H4 (cell line): ENCODE results near the gene TFDP2. TPM values are rescaled to one million over a fixed set of nuclear protein-coding genes. Genes with fewer than 3 reads are reported as not detected.

ENCODE experiments used
- DNase-seq: peaks from one replicate; pipeline ENCODE4 v3.0.0-alpha.2; 2015; ENCODE audit warnings: low spot score
- total RNA-seq: library from RNA; depleted of rRNA; stranded (reverse); fragments of >200 nt; shearing (Covaris generic); gene quantifications from 2 replicates; pipeline ENCODE4 v1.2.3, GENCODE V29; 2014

TFDP2 gene
- total RNA-seq, 1 experiment from 2014 or later: 66.5 TPM

- DNase-seq: no peak
Measured at GRCh38 chr3:141963301-141963700, 186.0 kb downstream of the TFDP2 start.

GRCh38 chr3:141960731-141961130 lies 188.6 kb downstream of the TFDP2 start:
- peak; percentile 30 for DNase-seq

- DNase-seq: peak; percentile 36
Measured at GRCh38 chr3:141959589-141960554, 189.5 kb downstream of the TFDP2 start.

- peak; percentile 85 for DNase-seq
Measured at GRCh38 chr3:141955175-141955574, 194.2 kb downstream of the TFDP2 start.

GRCh38 chr3:141952611-141953010 lies 196.7 kb downstream of the TFDP2 start:
- DNase-seq: no peak

- DNase-seq: no peak
Measured at GRCh38 chr3:141950572-141951493, 198.5 kb downstream of the TFDP2 start.

GRCh38 chr3:141949972-141950371 lies 199.4 kb downstream of the TFDP2 start:
- DNase-seq: no peak

GRCh38 chr3:141949399-141949798 lies 199.9 kb downstream of the TFDP2 start:
- DNase-seq: no peak

- DNase-seq: no peak
Measured at GRCh38 chr3:141945726-141946485, 203.4 kb downstream of the TFDP2 start.

GRCh38 chr3:141942006-141942405 lies 207.3 kb downstream of the TFDP2 start:
- DNase-seq: no peak

GRCh38 chr3:141941093-141941492 lies 208.3 kb downstream of the TFDP2 start:
- no peak for DNase-seq

GRCh38 chr3:141940194-141940776 lies 209.1 kb downstream of the TFDP2 start:
- DNase-seq: peak; percentile 84

GRCh38 chr3:141939759-141940158 lies 209.6 kb downstream of the TFDP2 start:
- no peak for DNase-seq

GRCh38 chr3:141938011-141938500 lies 211.3 kb downstream of the TFDP2 start:
- DNase-seq: no peak

GRCh38 chr3:141934354-141934753 lies 215.0 kb downstream of the TFDP2 start:
- no peak for DNase-seq

GRCh38 chr3:141933421-141934300 lies 215.7 kb downstream of the TFDP2 start:
- no peak for DNase-seq

- no peak for DNase-seq
Measured at GRCh38 chr3:141930801-141931200, 218.5 kb downstream of the TFDP2 start.

GRCh38 chr3:141929341-141929995 lies 219.9 kb downstream of the TFDP2 start:
- DNase-seq: no peak

- no peak for DNase-seq
Measured at GRCh38 chr3:141928631-141929270, 220.6 kb downstream of the TFDP2 start.
